H1 (cell line): ENCODE results near the gene DRAM1. TPM values are rescaled to one million over a fixed set of nuclear protein-coding genes. Genes with fewer than 3 reads are reported as not detected.

Experiments used
- BCL11A ChIP-seq, 2 experiments: IDR thresholded peaks; one replicate each; pipeline ENCODE4 v1.6.1; 2011; ENCODE audit warnings: low read depth in 2 of 2, low read length in 2 of 2, mild to moderate bottlenecking in 2 of 2
- EZH2 ChIP-seq: fragments of 200-600 bp; sonication (generic); IDR thresholded peaks from 2 replicates; pipeline ENCODE4 v1.7.1; 2012; ENCODE audit warnings: low read depth, mild to moderate bottlenecking, moderate library complexity, low read length, inconsistent platforms; ENCODE audit not compliant: severe bottlenecking
- HDAC2 ChIP-seq, 2 experiments: fragments of 300-600 bp in 1 of 2; sonication (generic) in 1 of 2; IDR thresholded peaks; 2 replicates each; pipeline ENCODE4 v1.6.1; 2011 to 2012; ENCODE audit warnings: low read depth in 2 of 2, low read length in 2 of 2, mild to moderate bottlenecking in 2 of 2, moderate library complexity in 2 of 2, borderline replicate concordance in 1 of 2, inconsistent platforms in 1 of 2
- RNF2 ChIP-seq: fragments of 200-900, 300-1000 bp; sonication (generic); IDR thresholded peaks from 2 replicates; pipeline ENCODE4 v1.7.1; 2016; ENCODE audit warnings: borderline replicate concordance, low read depth, mild to moderate bottlenecking, antibody characterized with exemption, low read length; ENCODE audit not compliant: poor library complexity, severe bottlenecking; ENCODE audit errors: missing control alignments
- RXRA ChIP-seq: IDR thresholded peaks from 2 replicates; pipeline ENCODE4 v1.6.1; 2011; ENCODE audit warnings: low read depth, mild to moderate bottlenecking, low read length, moderate library complexity; ENCODE audit not compliant: insufficient read depth
- SIRT6 ChIP-seq: IDR thresholded peaks from one replicate; pipeline ENCODE4 v1.7.1; 2012; ENCODE audit warnings: low read length, inconsistent platforms
- SRF ChIP-seq: IDR thresholded peaks from 2 replicates; pipeline ENCODE4 v1.6.1; 2011; ENCODE audit warnings: mild to moderate bottlenecking, low read depth, low read length, moderate library complexity
- TAF1 ChIP-seq: IDR thresholded peaks from 2 replicates; pipeline ENCODE4 v1.6.1; 2011; ENCODE audit warnings: mild to moderate bottlenecking, low read depth, low read length
- TCF12 ChIP-seq: IDR thresholded peaks from 2 replicates; pipeline ENCODE4 v1.6.1; 2011; ENCODE audit warnings: low read depth, mild to moderate bottlenecking, low read length
- polyA plus RNA-seq, 7 experiments: library from polyadenylated mRNA; depleted of rRNA in 3 of 7; stranded (reverse) in 5 of 7; unstranded in 2 of 7; fragments of >200 nt in 5 of 7; fragments of 200-250 nt in 2 of 7; gene quantifications; 1 replicate in 5 of 7; 2 replicates in 1 of 7; 4 replicates in 1 of 7; pipeline versions ENCODE4 v1.2.1 to v1.2.3, GENCODE V29; 2011 to 2013; ENCODE audit warnings: missing spikeins in 2 of 7, mixed read lengths in 2 of 7
- total RNA-seq: library from RNA; stranded (reverse); fragmentation: NEBNext Ultra II Directional; extraction: Animal tissue kit (Norgen Biotek cat#: 25700); gene quantifications from 2 replicates; pipeline ENCODE4 v1.2.1, GENCODE V29; 2021

Gene DRAM1
- total and polyA plus RNA-seq, 2 of the 8 experiments (the other 6 are each of a cell fraction or from before 2014, with no cell fraction given): 4.6 to 6.2 TPM

DNA sequence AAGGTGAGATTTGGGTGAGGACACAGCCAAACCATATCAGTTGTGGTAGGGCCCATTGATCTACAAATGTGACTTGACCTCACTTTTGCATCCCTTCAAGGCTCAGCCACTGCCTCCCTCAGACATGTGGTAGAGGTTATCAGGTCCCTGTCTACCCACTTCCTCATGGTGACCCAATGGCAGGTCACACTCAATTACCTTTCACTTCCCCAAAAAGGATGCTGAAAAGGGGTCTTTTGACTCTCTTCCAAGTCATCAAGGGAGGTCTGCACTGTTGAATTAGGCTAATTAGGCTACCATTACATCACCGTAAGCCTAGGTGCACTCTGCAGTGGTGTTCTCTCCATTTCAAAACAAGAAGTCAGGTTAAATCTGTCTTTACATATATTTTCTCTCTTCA is 22.6 kb upstream of the DRAM1 start (continued):
- TF ChIP-seq HDAC2 (IDR thresholded peaks at IDR 0.05; ENCODE audit: borderline replicate concordance in 1 of 2, low read depth in 2 of 2, low read length in 2 of 2) (no peak), SIRT6 (no peak), RNF2 (no peak), EZH2 (no peak), BCL11A (IDR thresholded peaks at IDR 0.05; ENCODE audit: low read depth in 2 of 2, low read length in 2 of 2) (no peak), SRF (no peak), RXRA (no peak), TCF12 (no peak), TAF1 (no peak)
